Transverse colon (tissue), 4 donors: ENCODE results near the gene CCL23.

Experiments used
- CTCF ChIP-seq, 5 experiments: fragments of 200-600 bp in 3 of 5; fragments of 450-650 bp in 2 of 5; sonication (generic) in 3 of 5; IDR thresholded peaks; 1 replicate in 2 of 5; 2 replicates in 3 of 5; pipeline ENCODE4 v1.5.1; 2016 to 2017; ENCODE audit warnings: antibody characterized with exemption in 5 of 5, inconsistent platforms in 3 of 5, mild to moderate bottlenecking in 2 of 5, moderate library complexity in 1 of 5
- EP300 ChIP-seq: sonication (generic); formaldehyde crosslinking; IDR thresholded peaks from one replicate; pipeline ENCODE4 v1.6.1; 2017; ENCODE audit warnings: antibody characterized with exemption, low read depth
- POLR2A ChIP-seq: fragments of 450-650 bp; IDR thresholded peaks from one replicate; pipeline ENCODE4 v1.6.1; 2016; ENCODE audit warnings: antibody characterized with exemption, mild to moderate bottlenecking, moderate library complexity
- POLR2AphosphoS5 ChIP-seq, 3 donors: sonication (generic); formaldehyde crosslinking; IDR thresholded peaks; one replicate each; pipeline ENCODE4 v1.6.1; 2016; ENCODE audit warnings: antibody characterized with exemption in 3 of 3

GRCh38 chr17:36027761-36028160, 10.0 kb upstream of the CCL23 start:
- no peak for TF ChIP-seq CTCF (IDR thresholded peaks at IDR 0.05)
- no peak for TF ChIP-seq POLR2A
- TF ChIP-seq EP300 = no peak
- no peak for TF ChIP-seq POLR2AphosphoS5 (IDR thresholded peaks at IDR 0.05)
